NK-92 treated with Interleukin-12 subunit alpha and Interleukin-12 subunit beta, amount 100 ng/mL, for 24 hours (cell line): Measurements from ENCODE around the gene GTF3C5.
"Not testable (repeated sequence)": the region's sequence is repeated elsewhere in the genome, so short reads cannot be mapped to it uniquely, and the experiment has no call there.

Experiments used
- DNase-seq: peaks from one replicate; lab custom pipeline; 2025; lab: John Stamatoyannopoulos, UW

The GTF3C5 gene

DNA sequence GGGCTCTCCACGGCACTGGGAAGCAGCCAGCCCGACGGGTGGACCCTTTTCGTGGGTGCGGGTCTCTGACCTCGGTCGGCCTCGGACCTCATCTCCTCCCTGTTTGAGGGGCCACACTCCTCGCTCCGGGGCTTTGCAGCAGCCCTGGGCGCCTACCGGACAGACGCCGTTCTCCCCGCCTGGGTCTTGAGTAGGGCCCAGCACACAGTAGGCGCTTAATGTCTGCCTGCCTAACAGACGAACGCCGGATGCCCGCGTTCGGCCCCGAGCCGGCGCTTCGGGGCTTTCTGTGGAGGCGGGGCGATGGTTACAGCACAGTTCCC lies 842 bp upstream of the GTF3C5 start:
- no peak for DNase-seq

DNA sequence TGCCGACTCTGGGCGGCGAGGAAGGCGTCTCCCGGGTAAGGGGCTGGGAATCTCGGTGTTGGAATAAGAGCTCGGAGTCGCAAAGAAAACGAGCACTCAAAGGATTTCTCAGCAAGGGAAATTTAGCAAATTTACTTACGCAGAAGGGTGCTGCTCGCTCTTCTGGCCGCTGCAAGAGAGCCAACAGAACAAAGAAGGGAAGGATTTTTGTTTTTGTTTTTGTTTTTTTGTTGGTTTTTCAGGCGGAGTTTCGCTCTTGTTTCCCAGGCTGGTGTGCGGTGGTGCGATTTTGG lies 279 bp downstream of the GTF3C5 start:
- no peak for DNase-seq

DNA sequence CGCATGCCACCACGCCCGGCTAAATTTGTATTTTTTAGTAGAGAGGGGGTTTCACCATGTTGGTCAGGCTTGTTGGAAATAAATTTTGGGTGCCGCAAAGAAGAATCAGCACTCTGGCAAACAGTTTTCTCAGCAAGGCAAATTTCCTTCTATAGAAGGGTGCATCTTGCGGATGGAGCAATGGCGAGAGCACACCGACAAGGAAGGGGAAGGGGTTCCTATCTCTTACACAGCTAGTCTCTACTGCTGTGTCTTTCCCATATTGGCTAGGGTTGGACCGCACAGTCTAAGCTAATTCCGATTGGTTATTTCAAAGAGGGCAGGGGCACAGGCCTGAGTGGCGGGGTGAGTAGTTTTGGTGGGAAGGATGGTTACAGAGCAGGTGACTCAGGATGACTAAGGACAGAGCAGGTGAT lies 707 bp downstream of the GTF3C5 start:
- no peak for DNase-seq

DNA sequence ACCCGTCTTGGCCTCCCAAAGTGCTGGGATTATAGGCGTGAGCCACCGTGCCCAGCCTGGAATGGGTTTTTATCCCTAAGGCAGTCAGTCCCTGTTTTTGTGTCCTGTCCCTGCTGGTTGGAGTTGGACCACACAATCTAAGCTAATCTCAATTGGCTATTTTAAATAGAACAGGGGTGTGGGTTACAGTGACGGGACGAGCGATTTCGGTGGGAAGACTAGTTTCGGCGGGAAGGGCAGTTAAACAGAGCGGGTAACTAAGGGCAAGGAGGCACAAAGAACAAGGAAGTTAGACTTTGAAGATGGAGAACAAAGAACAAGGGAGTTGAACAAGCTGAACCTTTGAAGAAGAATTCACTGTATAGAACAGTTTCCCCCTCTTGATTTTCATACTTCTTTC lies 1.4 kb downstream of the GTF3C5 start:
- no peak for DNase-seq

DNA sequence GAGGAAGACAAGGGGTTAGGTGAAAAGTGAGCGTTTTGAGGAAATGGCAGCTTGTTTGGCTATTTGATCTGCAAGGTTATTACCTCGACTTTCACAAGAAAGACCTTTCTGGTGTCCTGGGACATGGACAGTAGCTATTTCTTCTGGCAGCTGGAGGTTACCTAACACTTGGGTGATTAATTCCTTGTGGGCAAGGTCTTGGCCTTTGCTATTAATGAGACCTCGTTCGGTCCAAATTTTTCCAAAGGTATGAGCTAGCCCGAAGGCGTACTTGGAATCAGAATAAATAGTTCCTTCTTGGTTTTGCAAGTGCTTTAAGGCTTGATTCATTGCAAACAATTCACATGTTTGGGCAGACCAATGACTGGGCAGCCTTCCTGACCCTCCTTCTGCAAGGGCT lies 4.9 kb downstream of the GTF3C5 start:
- no peak for DNase-seq

GRCh38 chr9:133037775-133038515 lies 7.1 kb downstream of the GTF3C5 start:
- no peak for DNase-seq

DNA sequence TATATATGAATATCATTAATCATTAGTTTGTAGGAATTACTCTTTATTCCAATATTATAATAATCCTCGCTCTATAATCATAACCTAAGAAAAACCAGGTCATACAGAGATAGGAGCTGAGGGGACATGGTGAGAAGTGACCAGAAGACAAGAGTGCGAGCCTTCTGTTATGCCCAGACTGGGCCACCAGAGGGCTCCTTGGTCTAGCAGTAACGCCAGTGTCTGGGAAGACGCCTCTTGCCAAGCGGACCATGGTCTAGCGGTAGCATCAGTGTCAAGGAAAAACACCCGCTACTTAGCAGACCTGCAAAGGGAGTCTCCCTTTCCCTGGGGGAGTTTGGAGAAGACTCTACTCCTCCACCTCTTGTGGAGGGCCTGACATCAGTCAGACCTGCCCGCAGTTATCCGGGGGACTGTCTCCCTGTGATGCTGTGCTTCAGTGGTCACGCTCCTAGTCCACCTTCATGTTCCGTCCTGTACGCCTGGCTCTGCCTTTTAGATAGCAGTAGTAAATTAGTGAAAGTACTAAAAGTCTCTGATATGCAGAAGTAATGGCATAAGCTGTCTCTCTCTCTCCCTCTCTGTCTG lies 10.2 kb downstream of the GTF3C5 start:
- not testable (repeated sequence) for DNase-seq

GRCh38 chr9:133041958-133042357 lies 11.2 kb downstream of the GTF3C5 start:
- DNase-seq, result no peak

DNA sequence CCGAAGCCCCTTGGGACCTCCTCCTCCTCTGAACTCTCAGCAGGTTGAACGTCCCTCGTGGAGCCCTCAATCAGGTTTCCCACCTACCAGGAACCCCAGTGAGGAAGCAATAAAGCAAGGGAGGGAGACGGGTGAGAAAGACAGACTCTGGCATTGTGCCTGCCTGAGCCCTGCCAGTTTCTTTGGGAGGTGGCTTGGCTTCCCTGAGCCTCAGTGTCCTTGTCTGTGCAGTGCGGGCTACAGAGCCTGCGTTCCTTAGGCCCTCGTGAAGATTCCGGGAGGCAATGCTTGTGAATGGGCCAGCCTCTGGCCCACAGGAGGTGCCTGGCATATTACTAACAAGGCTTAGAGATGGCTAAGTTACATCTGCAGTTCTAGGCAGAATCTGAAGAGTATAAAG lies 11.9 kb downstream of the GTF3C5 start:
- DNase-seq, result no peak

DNA sequence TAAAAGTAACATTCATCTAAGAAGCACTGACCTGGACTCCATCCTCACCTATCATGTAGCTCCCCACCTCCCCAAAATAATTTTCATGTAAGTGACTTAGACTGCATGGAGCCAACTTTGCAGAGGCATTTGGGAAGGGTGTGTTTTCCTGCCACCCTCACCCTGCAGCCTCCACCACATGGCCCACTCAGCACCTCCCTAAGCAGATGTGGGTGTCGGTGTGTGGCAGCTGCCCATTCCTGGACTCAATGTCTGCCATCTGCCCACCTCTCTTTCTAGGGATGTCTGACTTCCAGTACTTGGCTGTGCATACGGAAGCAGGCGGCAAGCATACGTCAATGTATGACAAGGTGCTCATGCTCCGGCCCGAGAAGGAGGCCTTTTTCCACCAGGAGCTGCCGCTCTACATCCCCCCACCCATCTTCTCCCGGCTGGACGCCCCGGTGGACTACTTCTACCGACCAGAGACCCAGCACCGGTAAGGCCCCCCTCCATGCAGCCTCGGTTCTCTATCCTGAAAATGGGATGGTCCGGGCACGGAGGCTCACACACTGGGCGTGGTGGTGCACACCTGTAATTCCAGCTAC lies 12.7 kb downstream of the GTF3C5 start:
- DNase-seq, result no peak

DNA sequence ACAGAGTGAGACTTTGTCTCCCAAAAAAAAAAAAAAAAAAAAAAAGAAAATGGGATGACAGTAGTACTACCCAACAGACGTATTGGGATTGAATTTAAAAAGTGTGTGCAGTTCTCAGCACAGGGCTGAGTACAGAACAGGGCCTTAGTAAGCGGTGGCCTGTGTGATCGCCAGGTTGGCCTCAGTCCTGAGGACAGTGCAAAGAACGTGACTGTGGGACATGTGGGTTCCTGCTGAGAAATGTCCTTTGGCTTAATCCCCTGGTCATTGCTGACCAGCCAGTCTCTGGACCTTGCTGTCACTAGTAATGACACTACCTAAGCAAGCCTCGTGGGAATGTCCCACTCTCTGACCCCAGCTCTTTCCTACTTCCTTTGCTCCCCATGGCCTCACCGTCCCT lies 13.3 kb downstream of the GTF3C5 start:
- DNase-seq, result no peak

DNA sequence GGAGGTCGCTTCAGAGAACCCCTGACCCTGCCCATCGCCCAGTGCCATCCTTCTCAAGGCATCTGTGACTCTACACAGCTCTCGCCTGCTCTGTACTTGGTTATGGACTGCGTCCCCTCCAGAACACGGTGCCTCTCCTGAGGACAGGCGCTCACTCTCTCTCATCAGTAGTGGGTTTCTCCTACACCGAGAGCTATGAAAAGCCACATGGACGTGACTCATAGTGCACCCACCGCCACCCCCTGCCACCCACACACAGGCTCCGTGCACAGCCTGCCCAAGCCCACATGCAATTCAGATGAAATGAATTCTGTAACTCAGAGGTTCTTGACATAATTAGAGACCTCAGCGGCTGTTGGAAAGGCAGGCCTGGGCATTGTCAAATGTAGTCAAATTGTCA lies 13.9 kb downstream of the GTF3C5 start:
- DNase-seq, result no peak

DNA sequence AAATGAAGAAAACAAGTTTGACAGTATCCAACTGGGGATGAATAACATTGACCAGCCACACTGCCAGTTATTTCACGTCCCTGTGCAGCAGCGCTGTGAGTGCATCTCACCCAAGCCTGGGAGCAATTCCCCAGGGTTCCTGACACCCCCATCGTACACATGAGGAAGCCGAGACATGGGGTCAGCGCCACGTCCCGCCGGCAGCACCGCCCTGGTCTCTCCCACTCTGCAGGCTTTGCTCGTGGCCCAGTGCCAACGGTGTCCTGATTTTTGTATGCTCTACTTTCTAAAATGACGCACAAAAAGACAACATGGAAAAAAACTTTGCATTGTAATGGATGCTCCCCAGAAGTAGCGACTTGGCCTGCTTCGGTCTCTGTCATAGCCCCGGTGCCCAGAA lies 14.3 kb downstream of the GTF3C5 start:
- DNase-seq, result no peak

DNA sequence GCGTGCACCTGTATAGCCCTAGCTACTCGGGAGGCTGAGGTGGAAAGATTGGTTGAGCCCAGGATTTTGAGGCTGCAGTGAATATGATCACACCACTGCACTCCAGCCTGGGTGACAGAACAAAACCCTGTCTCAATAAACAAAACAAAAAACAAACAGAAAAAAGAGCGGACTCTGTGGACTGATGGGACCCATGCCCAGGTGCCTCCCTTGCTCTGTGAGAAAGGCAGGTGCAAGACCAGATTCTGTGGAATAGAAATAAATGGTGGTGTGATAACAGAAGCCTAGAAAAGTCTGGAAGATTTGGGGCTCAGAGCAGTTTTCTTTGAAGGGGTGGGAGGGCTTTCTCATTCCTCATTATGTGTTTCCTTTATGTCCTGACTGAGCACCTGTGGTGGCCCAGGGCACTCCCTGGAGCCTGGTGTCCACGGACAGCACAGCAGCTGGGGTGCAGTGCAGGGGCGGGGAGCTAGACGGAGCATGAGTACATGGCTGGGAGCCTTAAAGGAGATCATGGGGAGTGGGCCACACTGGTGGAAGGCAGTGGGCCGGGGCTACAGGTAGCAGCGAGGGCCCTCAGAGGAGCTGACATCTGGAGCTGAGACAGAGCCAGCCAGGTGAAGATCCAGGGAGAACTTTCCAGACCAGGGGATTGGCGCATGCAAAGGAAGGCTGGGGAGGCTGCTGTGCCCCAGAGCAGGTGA lies 15.6 kb downstream of the GTF3C5 start:
- DNase-seq, result no peak

GRCh38 chr9:133046900-133047295 lies 16.1 kb downstream of the GTF3C5 start:
- no peak for DNase-seq

DNA sequence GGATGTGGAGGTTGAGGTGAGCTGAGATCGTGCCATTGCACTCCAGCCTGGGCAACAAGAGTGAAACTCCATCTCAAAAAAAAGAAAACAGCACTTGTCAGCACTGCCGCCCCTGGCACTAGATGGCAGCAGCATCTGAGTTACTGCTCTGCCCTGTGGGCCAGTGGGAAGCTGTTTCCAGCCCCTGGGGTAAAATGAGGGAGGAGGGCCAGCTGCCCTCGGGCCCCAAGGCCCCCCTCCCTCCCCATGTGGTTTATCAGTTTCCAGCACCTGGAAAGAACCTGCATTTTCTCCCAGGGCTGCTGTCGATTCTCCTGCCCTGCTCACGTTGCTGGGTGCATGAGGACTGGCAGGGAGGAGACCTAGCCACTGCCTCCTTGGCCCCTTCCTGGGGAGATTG lies 17.8 kb downstream of the GTF3C5 start:
- DNase-seq, result no peak

DNA sequence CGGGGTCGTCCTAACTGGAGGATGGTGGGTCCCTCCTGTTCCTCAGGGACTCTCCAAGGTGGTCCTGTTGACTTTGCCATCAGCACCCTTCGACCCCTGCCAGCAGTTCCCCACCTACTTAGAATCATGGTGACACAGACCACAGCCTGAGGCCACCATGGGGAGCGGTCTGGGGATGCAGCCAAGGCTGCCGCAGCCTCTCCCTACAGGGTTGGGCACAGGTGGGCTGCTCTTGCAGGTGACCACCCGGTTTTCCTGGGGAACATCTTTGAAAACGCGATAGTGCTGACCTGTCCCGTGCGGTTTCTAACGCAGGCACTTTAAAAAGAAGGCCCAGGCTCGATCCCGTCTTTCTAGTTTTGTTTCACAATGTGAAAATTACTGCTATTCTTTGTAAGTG lies 18.2 kb downstream of the GTF3C5 start:
- no peak for DNase-seq

DNA sequence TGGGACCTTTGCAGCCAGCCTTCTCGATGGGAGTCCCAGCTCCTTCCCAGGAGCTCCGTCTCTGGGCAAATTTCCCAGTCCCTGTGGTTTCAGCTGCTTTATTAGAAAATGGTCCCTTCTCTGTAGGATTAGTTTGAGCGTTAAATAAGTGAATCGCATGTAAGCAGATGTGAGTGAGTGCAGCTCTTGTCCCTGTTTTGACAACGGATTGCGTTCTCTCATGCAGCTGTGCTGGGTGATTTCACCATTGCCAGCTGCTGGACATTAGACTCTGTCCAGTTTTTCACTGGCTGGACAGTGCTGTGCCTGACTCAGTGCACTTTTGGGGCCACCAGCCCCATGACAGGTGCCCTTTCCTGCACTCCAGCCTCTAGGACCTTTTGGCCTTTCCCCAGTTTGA lies 19.3 kb downstream of the GTF3C5 start:
- no peak for DNase-seq

GRCh38 chr9:133050781-133051180 lies 20.0 kb downstream of the GTF3C5 start:
- no peak for DNase-seq

GRCh38 chr9:133051281-133051900 lies 20.6 kb downstream of the GTF3C5 start:
- DNase-seq, result no peak

GRCh38 chr9:133051966-133052539 lies 21.3 kb downstream of the GTF3C5 start:
- DNase-seq, result no peak

- DNase-seq, result no peak
Measured at GRCh38 chr9:133054194-133054890, 23.5 kb downstream of the GTF3C5 start.
